Peyer's patch (tissue), 4 donors: ENCODE data around the gene TP53I11. TPM values are rescaled to one million over a fixed set of nuclear protein-coding genes. Genes with fewer than 3 reads are reported as not detected.

Experiments used
- DNase-seq, 3 donors: peaks; one replicate each; pipeline ENCODE4 v3.0.0-alpha.2; 2017 to 2019
- H3K27ac ChIP-seq, 4 donors: fragments of 200-600 bp; sonication (generic); one replicate each; pipeline ENCODE4 v1.5.1; 2016 to 2019
- H3K27me3 ChIP-seq, 2 donors: fragments of 200-600 bp; sonication (generic); one replicate each; pipeline ENCODE4 v1.5.1; 2019
- H3K36me3 ChIP-seq, 3 donors: fragments of 200-600 bp; sonication (generic); one replicate each; pipeline ENCODE4 v1.5.1; 2016 to 2019
- H3K4me1 ChIP-seq, 4 donors: fragments of 200-600 bp; sonication (generic); one replicate each; pipeline ENCODE4 v1.5.1; 2016 to 2019
- H3K4me3 ChIP-seq, 4 donors: fragments of 200-600 bp; sonication (generic); 1 replicate in 3 of 4; 2 replicates in 1 of 4; pipeline ENCODE4 v1.5.1; 2016 to 2019; ENCODE audit warnings: mild to moderate bottlenecking in 1 of 4
- H3K9me3 ChIP-seq, 4 donors: fragments of 200-600 bp; sonication (generic); one replicate each; pipeline ENCODE4 v1.5.1; 2016 to 2019; ENCODE audit warnings: mild to moderate bottlenecking in 1 of 4
- CTCF ChIP-seq, 6 experiments: fragments of 450-650 bp in 4 of 6; fragments of 200-600 bp in 2 of 6; sonication (generic) in 1 of 6; IDR thresholded peaks; one replicate each; pipeline ENCODE4 v1.5.1; 2017 to 2019; ENCODE audit warnings: antibody characterized with exemption in 6 of 6, mild to moderate bottlenecking in 3 of 6, moderate library complexity in 1 of 6
- POLR2A ChIP-seq, 2 donors: fragments of 450-650 bp; IDR thresholded peaks; one replicate each; pipeline ENCODE4 v1.5.1; 2017; ENCODE audit warnings: antibody characterized with exemption in 2 of 2, mild to moderate bottlenecking in 2 of 2, moderate library complexity in 2 of 2
- total RNA-seq, 4 donors: library from RNA; depleted of rRNA; stranded (reverse); fragments of >200 nt; gene quantifications; one replicate each; pipeline ENCODE4 v1.1.0, GENCODE V29; 2016

TP53I11 gene
- total RNA-seq, 4 donors from 2014 or later, result 48.0 to 152 (median 69.9) TPM

- Histone ChIP-seq H3K27me3 (no peaks in the 10 kb centered on the region), H3K9me3 (no peaks in the 10 kb centered on the region), H3K27ac (peak overlapping the region in 1 of 4 donors; percentile 55), H3K36me3 (no peaks in the 10 kb centered on the region), H3K4me1 (peaks cover 0 to 38% (median 18%) of the 10 kb centered on the region in 4 donors), H3K4me3 (no peak overlapping the region)
- TF ChIP-seq CTCF (IDR thresholded peaks at IDR 0.05) (no peak), POLR2A (IDR thresholded peaks at IDR 0.05) (no peak)
- no peak for DNase-seq
Observed at GRCh38 chr11:44944181-44944852, 6.4 kb downstream of the TP53I11 start.

- TF ChIP-seq POLR2A (IDR thresholded peaks at IDR 0.05) (no peak), CTCF (IDR thresholded peaks at IDR 0.05) (no peak)
Observed at GRCh38 chr11:44943696-44944095, 7.0 kb downstream of the TP53I11 start.

GRCh38 chr11:44943118-44943517, 7.6 kb downstream of the TP53I11 start:
- H3K4me1 ChIP-seq, result peaks cover 0 to 38% (median 18%) of the 10 kb centered on the region in 4 donors
- peak overlapping the region in 2 of 4 donors; percentile 11 to 55 for H3K27ac ChIP-seq

More at GRCh38 chr11:44943696-44944095, 7.0 kb downstream of the TP53I11 start:
- no peaks in the 10 kb centered on the region for H3K27me3 ChIP-seq
- peak overlapping the region in 2 of 4 donors; percentile 11 to 55 for H3K27ac ChIP-seq
- peak in 1 of 3 donors; percentile 31 for DNase-seq
- H3K4me3 ChIP-seq, result no peak overlapping the region
- no peaks in the 10 kb centered on the region for H3K9me3 ChIP-seq
- no peaks in the 10 kb centered on the region for H3K36me3 ChIP-seq
- H3K4me1 ChIP-seq, result peaks cover 0 to 38% (median 18%) of the 10 kb centered on the region in 4 donors

GRCh38 chr11:44942029-44942955, 8.4 kb downstream of the TP53I11 start:
- Histone ChIP-seq H3K9me3 (no peaks in the 10 kb centered on the region), H3K36me3 (peaks cover 0 to 3% (median 0%) of the 10 kb centered on the region in 3 donors), H3K4me1 (peaks cover 0 to 38% (median 18%) of the 10 kb centered on the region in 4 donors), H3K4me3 (no peak overlapping the region), H3K27ac (peak overlapping the region in 1 of 4 donors; percentile 55), H3K27me3 (no peaks in the 10 kb centered on the region)
- TF ChIP-seq POLR2A (IDR thresholded peaks at IDR 0.05), result no peak
- no peak for TF ChIP-seq CTCF (IDR thresholded peaks at IDR 0.05)
- no peak for DNase-seq

More at GRCh38 chr11:44943118-44943517, 7.6 kb downstream of the TP53I11 start:
- Histone ChIP-seq H3K9me3 (no peaks in the 10 kb centered on the region), H3K4me3 (no peak overlapping the region), H3K36me3 (no peaks in the 10 kb centered on the region), H3K27me3 (no peaks in the 10 kb centered on the region)
- no peak for TF ChIP-seq POLR2A (IDR thresholded peaks at IDR 0.05)
- no peak for TF ChIP-seq CTCF (IDR thresholded peaks at IDR 0.05)
- DNase-seq, result peak in 2 of 3 donors; percentile 82 to 85

GRCh38 chr11:44941259-44942021, 9.2 kb downstream of the TP53I11 start:
- no peak for TF ChIP-seq POLR2A (IDR thresholded peaks at IDR 0.05)
- TF ChIP-seq CTCF (IDR thresholded peaks at IDR 0.05), result no peak

More at GRCh38 chr11:44941259-44942021, 9.2 kb downstream of the TP53I11 start:
- H3K36me3 ChIP-seq, result peaks cover 0 to 11% (median 0%) of the 10 kb centered on the region in 3 donors
- no peaks in the 10 kb centered on the region for H3K27me3 ChIP-seq
- no peak for DNase-seq
- peaks cover 0 to 41% (median 18%) of the 10 kb centered on the region in 4 donors for H3K4me1 ChIP-seq
- no peak overlapping the region for H3K4me3 ChIP-seq
- peak overlapping the region in 1 of 4 donors; percentile 16 for H3K27ac ChIP-seq
- H3K9me3 ChIP-seq, result no peaks in the 10 kb centered on the region
